Measurements from ENCODE around the gene HIVEP3.
"Not testable (repeated sequence)": the region's sequence is repeated elsewhere in the genome, so short reads cannot be mapped to it uniquely, and the experiment has no call there.

Gene HIVEP3

DNA sequence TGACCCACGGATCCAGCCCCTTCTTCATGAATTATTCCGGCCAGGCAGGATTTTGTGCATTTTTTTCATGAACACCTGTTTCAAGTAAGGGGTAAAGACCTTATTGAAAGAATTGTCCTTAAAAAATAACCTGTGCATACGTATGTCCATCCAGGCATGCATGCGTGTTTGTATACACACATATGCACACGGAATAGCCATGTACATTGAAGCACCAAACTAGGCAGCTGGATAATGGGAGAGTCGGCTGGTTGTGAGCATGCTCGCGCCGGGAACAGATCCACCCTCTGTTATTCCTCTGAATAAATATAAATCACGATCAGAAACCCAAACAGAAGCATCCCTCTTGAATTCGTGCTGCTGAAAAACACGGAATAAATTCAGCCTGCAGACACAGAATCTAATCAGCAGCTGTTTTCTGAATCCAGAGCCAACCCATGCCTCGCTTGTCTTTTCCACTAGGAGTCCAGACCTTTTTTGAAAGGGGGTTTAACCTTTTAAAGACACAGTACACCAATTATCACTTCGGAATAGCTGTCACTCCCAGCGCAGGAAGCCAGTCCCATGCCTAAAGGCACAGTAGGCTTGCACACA lies at the start of gene HIVEP3:
TSS of gene HIVEP3 (minus strand) at position 473 of the 594 bp plus-strand sequence.
- DNase-seq (ENCODE audit: low read depth in 2 of 2) = no peak

GRCh38 chr1:41964400-41964799 lies 45.7 kb upstream of the HIVEP3 start:
- DNase-seq (ENCODE audit: low read depth in 2 of 2) = no peak

GRCh38 chr1:41963636-41964035 lies 44.9 kb upstream of the HIVEP3 start:
- no peak for DNase-seq (ENCODE audit: low read depth in 2 of 2)

- no peak for DNase-seq (ENCODE audit: low read depth in 2 of 2)
Measured at GRCh38 chr1:41958015-41958673, 39.4 kb upstream of the HIVEP3 start.

DNA sequence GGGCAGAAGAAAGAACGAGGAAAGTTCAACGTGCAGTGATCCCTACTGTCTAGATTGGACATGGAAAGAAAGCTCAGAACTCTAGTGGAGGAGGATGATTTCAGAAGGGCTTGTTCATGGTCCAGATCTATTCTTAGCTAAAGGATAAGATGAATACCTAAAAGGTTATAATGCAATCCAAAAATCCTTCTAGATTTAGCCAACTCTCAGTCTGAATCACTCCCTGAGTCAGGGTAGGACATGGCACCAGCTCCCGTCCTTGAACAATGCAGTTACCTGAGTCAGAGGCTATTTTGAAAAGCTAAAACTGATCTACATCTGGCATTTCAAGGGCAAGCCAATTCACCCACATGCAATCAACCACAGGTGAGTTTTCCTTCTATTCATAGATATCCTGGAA lies 38.8 kb upstream of the HIVEP3 start:
- DNase-seq (ENCODE audit: low read depth in 2 of 2) = no peak

- DNase-seq (ENCODE audit: low read depth in 2 of 2) = no peak
Measured at GRCh38 chr1:41955461-41956159, 36.9 kb upstream of the HIVEP3 start.

DNA sequence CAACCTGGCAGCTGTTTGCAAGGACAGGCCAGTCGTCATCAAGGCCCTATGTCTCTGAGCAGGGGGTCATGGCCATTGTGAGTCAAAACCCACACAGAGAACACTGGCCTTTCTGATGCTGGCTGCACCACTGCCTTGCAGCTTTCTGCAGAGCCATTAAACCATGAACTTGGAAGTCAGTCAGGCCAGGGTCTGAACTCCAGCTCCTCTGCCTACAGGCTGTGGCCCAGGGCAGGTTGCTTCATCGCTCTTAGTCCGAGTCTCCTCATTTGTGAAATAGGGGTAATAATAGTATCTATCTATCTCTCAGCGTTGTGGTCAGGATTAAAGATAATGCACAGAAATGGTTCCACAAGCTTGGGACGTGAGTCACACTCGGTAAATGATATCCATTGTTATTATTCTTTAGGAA lies 35.8 kb upstream of the HIVEP3 start:
- DNase-seq (ENCODE audit: low read depth in 2 of 2) = no peak

DNA sequence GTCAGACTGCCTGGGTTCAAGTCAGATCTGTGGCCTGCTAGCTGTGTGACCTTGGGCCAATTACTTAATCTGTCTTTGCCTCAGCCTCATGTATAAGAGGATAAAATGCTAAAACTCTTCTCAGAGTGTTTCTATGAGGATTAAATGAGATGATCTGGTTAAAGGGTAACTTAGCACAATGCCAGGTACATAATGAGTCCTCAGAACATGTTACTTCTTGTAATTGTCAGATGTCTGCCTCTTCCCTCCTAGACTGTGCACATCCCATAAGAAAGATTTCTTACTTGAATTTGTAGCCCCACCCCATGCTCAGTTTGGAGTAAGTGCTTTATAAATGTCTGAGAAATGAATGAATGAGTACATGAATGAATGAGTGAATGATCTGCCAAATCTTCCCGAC lies 34.6 kb upstream of the HIVEP3 start:
- no peak for DNase-seq (ENCODE audit: low read depth in 2 of 2)

DNA sequence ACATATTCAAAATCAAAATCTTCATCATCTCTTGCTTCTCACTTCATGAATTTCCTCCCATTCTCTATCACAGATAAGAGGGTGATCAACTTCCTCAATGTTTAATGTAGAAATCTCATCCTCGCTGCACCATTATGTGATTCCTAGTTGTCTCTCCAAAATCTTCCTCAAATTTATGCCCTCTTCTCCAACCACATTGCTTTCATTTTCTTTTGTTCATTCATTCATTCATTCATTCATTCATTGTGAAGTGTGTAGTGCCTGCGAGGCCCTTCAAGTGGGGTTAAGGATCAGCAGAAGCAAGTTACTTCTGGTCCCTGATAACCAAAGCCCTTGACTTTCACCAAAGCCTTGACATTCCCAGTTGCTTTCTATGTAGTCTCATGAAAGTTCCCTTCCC lies 33.5 kb upstream of the HIVEP3 start:
- DNase-seq (ENCODE audit: low read depth in 2 of 2) = no peak

GRCh38 chr1:41951492-41951891 lies 32.8 kb upstream of the HIVEP3 start:
- not testable (repeated sequence) for DNase-seq (ENCODE audit: low read depth in 2 of 2)

DNA sequence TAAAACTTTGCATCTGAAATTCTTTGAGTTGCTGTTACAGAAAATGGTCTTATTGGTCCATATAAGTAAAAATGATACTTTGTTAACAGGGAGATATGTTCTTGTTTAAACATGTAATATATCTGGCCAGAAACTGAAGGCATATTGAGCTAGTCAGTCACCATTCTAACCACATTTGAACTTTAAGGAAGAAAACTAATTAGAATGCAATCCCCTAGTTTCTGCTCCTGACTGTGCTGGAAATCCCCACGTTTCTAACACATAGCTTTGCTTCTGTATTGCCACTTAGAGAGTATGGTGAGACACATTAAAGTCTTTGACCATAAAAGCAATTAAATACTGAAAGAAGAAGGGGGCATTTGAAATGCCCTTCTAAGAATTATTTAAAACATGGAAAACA lies 32.1 kb upstream of the HIVEP3 start:
- DNase-seq (ENCODE audit: low read depth in 2 of 2) = no peak

GRCh38 chr1:41945946-41946345 lies 27.2 kb upstream of the HIVEP3 start:
- DNase-seq (ENCODE audit: low read depth in 2 of 2) = not testable (repeated sequence)

- DNase-seq (ENCODE audit: low read depth in 2 of 2) = no peak
Measured at GRCh38 chr1:41943717-41944116, 25.0 kb upstream of the HIVEP3 start.

DNA sequence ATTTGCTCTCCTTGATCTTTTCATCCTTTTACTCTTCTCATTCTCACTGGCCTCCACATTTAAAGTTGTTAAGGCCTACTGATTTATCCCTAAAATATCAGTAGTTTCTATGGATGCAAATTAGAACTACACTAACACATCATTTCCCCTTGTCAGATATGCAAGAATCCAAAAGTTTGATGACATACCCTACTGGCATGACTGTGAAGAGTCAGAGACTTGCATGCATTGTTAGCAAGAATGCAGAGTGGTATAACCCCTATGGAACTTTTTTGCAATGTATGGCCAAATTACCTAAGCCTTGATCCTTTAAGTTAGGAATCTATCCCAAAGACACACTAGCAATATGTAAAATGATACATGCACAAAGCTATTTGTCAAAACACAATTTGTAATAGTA lies 23.6 kb upstream of the HIVEP3 start:
- no peak for DNase-seq (ENCODE audit: low read depth in 2 of 2)

GRCh38 chr1:41941381-41941780 lies 22.7 kb upstream of the HIVEP3 start:
- DNase-seq (ENCODE audit: low read depth in 2 of 2) = no peak

GRCh38 chr1:41939194-41939593 lies 20.5 kb upstream of the HIVEP3 start:
- no peak for DNase-seq (ENCODE audit: low read depth in 2 of 2)

DNA sequence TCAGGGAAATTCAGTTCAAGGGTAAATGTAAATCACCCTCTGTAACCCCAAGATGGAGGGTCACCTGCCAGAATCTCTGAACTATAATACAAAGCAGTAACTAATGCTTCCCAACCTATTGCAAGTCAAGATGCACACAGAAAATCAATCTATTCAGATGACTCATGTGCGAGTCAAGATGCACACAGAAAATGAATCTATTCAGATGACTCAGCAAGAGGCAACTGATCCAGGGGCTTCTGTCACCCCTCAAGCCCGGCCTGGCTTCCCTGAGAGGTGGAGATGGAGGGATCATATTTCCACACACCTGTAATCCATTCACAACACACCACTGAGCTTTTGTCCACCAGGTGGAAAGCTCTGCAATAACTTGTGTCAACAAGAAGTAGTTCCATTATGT lies 17.4 kb upstream of the HIVEP3 start:
- DNase-seq (ENCODE audit: low read depth in 2 of 2) = no peak

- DNase-seq (ENCODE audit: low read depth in 2 of 2) = no peak
Measured at GRCh38 chr1:41935226-41935625, 16.5 kb upstream of the HIVEP3 start.

- no peak for DNase-seq (ENCODE audit: low read depth in 2 of 2)
Measured at GRCh38 chr1:41933106-41933505, 14.4 kb upstream of the HIVEP3 start.

DNA sequence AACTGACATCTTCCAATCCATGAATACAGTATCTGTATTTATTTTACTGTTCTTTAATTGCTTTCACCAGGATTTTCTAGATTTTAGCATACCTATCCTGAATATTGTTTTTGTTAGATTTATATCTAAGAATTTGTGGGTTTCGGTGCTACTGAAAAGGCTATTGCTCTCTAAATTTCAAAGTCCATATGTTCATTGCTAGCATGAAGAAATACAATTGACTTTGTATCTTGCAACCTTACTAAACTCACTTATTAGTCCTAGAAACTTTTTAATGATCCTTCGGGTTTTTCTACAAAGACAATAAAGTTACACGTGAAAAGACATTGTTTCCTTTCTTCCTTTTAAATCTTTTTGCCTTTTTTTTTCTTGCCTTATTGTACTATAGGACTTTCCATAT lies 12.9 kb upstream of the HIVEP3 start:
- no peak for DNase-seq (ENCODE audit: low read depth in 2 of 2)

DNA sequence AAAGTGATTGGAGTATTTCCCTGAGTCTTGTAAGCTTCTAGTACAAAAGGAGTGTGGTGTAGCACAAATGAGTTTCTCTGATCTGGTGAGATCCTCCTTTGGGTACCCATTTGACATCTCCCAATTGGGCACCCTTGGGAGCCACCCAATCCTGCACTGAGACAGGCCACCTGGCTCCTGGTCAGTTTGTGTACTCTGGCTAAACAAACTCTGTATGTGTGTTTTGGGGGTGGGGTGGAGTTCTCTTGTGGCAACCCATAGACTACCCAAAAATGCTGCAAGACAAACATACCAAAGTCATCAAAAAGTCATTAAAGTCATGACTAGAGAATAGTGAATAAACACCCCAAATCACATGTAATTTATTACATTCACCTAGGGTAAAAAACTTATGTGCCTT lies 8.4 kb upstream of the HIVEP3 start:
- no peak for DNase-seq (ENCODE audit: low read depth in 2 of 2)

DNA sequence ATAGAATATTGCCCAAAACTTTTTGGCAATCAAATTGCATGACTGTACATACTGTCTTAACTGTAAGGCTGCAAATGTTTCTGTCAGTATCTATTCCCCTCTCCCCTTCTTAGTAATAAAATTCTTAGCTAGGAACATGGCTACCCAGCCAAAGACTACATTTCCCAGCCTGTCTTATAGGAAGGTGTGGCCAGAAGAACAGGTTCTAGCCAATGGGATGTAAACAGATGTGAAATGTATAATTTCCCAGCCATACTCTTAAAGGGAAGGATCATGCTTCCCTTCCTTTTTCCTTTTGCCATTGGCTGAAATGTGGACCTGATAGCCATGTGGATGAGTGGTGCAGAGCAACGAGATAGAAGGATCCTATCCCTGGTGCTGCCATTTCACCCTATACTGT lies 7.0 kb upstream of the HIVEP3 start:
- DNase-seq (ENCODE audit: low read depth in 2 of 2) = no peak

- DNase-seq (ENCODE audit: low read depth in 2 of 2) = no peak
Measured at GRCh38 chr1:41924911-41925310, 6.2 kb upstream of the HIVEP3 start.

Data from stimulated activated CD8-positive, alpha-beta memory T cell treated with anti-CD3 and anti-CD28 coated beads, Interleukin-15, amount 100 ng/mL, for 48 hours (primary cell).